ENCODE data around the gene KAT6B.

GRCh38 chr10:75034131-75034512 is 207.7 kb downstream of the KAT6B start:
- TF ChIP-seq CTCF (IDR thresholded peaks at IDR 0.05; ENCODE audit: insufficient read depth, low read depth, low read length) (no peak), EZH2 (IDR thresholded peaks at IDR 0.05; ENCODE audit: insufficient read depth, low read length) (no peak)

Data from astrocyte (in vitro differentiated cells and primary cell).